ENCODE results near the gene RNF40. TPM values are rescaled to one million over a fixed set of nuclear protein-coding genes. Genes with fewer than 3 reads are reported as not detected.

Gene RNF40
- total RNA-seq, 2 experiments from 2014 or later, result 95.2 to 107 TPM

DNA sequence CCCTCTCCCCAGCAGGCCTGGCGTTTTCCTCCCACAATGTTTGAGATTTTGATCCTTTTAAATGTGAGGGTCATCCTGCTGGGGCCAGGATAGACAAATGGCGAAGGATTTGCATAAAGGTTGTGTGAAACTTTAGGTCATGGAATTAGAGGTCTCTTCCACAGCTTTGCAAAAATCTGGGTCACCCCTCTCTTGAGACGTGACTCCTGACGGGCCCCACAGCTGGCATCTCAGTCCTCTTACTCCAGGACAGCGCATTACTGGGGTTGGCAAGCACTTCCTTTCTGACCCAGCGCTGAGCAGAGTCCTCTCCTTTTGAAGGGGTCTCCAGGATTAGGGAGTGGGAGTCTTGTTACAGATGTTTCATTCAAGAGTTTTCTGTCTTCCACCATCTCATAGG is 17.5 kb downstream of the RNF40 start:
- H3K36me3 Mint-ChIP-seq, result peaks cover 18% of the 10 kb centered on the region
- H3K4me3 Mint-ChIP-seq, result no peak overlapping the region

DNA sequence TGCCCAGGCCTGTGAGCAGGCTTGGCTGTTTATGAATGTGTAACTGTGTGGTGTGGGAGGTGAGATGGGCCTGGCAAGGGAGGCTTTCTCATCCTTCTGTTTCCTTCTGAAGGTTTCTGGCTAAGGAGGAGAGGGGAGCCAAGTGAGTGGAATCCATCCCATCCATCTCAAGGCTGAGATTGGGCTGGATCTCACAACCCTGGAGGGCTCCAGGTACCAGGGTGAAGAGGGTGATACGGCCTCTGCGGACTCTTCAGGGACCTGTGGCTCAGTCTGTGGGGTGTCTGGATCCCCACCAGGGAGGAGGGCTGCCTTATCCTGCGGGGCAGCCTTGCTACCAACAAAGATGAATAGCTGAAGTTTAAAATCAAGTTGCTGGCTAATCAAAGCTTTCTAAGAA is 17.9 kb downstream of the RNF40 start:
- Mint-ChIP-seq H3K4me1 (peaks cover 18% of the 10 kb centered on the region), H3K4me3 (no peak overlapping the region), H3K27ac (no peak overlapping the region), H3K9me3 (no peaks in the 10 kb centered on the region), H3K27me3 (no peaks in the 10 kb centered on the region), H3K36me3 (peaks cover 15% of the 10 kb centered on the region)
- no peak for DNase-seq

More for the DNA sequence above, 17.5 kb downstream of the RNF40 start:
- Mint-ChIP-seq H3K9me3 (no peaks in the 10 kb centered on the region), H3K27ac (no peak overlapping the region), H3K27me3 (no peaks in the 10 kb centered on the region), H3K4me1 (peaks cover 16% of the 10 kb centered on the region)
- DNase-seq, result no peak

DNA sequence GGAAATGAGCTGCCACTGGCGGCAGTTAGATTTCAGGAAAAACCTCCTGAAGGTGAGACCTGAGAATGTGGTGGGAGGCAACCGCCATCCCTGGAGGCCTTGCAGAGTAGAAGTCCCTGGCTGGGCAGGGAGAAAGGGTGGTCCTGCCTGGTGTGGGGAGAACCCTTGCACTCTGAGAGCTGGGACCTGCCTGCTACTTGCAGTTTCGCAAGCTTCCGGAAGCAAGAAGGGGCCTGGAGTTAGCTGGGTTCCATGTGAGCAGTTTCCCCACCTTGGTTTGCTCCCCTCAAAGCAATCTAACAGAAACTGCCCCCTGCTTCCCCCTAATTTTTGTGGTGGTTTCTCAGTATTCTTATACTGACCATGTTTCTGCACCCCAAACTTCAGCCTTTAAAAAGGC is 18.4 kb downstream of the RNF40 start:
- DNase-seq, result no peak
- H3K36me3 Mint-ChIP-seq, result peaks cover 13% of the 10 kb centered on the region
- H3K9me3 Mint-ChIP-seq, result no peaks in the 10 kb centered on the region
- no peak overlapping the region for H3K4me3 Mint-ChIP-seq
- no peaks in the 10 kb centered on the region for H3K27me3 Mint-ChIP-seq
- H3K4me1 Mint-ChIP-seq, result peaks cover 20% of the 10 kb centered on the region
- H3K27ac Mint-ChIP-seq, result no peak overlapping the region

DNA sequence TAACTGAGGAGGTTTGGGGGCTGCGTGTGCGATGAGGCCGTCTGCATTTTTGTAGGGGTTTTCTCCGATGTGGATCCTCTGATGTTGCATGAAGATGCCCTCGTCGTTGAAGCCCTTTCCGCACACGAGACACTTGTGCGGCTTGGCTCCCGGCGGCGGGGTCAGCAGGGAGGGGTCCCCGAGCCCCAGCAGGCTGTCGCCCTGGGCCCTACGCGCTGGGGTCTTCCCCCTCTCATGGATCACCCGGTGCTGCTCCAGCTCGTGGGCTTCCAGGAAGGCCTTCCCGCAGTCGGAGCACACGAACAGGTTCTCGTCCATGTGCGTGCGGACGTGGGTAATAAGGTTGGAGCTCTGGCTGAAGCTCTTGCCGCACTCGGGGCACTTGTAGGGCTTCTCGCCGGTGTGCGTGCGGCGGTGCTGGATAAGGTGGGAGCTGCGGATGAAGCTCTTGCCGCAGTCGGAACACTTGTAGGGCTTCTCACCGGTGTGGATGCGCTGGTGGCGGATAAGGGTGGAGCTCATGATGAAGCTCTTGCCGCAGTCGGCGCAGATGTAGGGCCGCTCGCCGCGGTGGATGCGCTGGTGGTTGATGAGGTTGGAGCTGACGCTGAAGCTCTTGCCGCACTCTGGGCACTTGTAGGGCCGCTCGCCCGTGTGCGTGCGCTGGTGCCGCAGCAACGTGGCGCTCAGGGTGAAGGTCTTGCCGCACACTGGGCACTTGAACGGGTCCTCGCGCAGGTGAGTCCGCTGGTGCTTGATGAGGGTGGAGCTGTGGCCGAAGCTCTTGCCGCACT is 20.6 kb downstream of the RNF40 start:
- Mint-ChIP-seq H3K4me1 (peaks cover 17% of the 10 kb centered on the region), H3K27me3 (no peaks in the 10 kb centered on the region), H3K36me3 (peaks cover 6% of the 10 kb centered on the region), H3K27ac (no peak overlapping the region), H3K9me3 (no peaks in the 10 kb centered on the region), H3K4me3 (no peak overlapping the region)
- DNase-seq, result no peak

DNA sequence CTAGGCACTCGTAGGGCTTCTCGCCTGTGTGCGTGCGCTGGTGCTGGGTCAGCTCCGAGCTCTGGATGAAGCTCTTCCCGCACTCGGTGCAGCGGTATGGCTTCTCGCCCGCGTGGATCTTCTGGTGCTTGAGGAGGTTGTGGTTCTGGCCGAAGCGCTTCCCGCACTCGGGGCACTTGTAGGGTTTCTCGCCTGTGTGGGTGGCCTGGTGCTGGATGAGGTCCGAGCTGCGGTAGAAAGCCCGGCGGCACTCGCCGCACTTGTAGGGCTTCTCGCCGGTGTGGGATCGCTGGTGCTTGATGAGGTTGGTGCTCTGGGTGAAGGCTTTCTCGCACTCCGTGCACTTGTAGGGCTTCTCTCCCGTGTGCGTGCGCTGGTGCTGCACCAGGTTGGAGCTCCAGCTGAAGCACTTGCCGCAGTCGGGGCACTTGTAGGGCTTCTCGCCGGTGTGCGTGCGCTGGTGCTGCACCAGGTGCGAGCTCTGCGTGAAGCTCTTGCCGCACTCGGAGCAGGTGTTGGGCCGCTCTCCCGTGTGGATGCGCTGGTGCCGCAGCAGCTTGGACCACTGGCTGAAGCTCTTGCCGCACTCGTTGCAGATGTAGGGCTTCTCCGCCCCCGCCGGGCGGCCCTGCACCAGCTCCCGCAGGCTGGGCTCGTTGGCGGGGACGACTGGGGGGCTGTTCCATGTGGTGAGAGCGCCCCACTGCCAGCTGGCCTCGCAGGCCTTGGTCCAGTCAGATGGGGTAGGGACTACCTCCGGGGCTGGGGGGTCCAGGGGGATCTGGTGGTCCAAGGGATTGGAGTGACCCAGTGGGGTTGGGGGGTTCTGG is 21.4 kb downstream of the RNF40 start:
- DNase-seq, result no peak
- H3K9me3 Mint-ChIP-seq, result no peaks in the 10 kb centered on the region
- H3K36me3 Mint-ChIP-seq, result peaks cover 6% of the 10 kb centered on the region
- H3K27me3 Mint-ChIP-seq, result no peaks in the 10 kb centered on the region
- H3K27ac Mint-ChIP-seq, result no peak overlapping the region
- H3K4me3 Mint-ChIP-seq, result no peak overlapping the region
- peaks cover 20% of the 10 kb centered on the region for H3K4me1 Mint-ChIP-seq

DNA sequence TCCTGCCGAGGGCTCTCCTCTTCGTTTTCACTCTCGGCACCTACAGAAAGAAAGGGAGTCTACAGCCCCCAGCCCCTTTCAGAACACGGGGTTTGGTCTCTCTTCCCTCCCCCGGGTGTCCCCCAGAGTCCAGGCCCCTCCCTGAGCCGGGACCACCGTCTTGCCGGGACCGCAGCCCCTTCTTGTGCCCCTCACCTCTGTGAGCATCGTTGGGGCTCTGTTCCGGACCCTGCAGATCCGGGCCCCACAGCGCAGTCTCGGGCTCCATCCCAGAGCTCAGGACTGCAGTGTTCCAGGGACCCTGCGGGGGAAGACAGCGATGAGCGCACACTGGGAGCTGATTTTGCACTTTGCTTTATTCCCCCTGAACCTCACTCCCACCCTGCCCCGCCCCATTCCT is 22.1 kb downstream of the RNF40 start:
- Mint-ChIP-seq H3K9me3 (no peaks in the 10 kb centered on the region), H3K27me3 (no peaks in the 10 kb centered on the region), H3K27ac (no peak overlapping the region), H3K4me1 (peaks cover 20% of the 10 kb centered on the region), H3K36me3 (peaks cover 6% of the 10 kb centered on the region), H3K4me3 (no peak overlapping the region)
- no peak for DNase-seq

DNA sequence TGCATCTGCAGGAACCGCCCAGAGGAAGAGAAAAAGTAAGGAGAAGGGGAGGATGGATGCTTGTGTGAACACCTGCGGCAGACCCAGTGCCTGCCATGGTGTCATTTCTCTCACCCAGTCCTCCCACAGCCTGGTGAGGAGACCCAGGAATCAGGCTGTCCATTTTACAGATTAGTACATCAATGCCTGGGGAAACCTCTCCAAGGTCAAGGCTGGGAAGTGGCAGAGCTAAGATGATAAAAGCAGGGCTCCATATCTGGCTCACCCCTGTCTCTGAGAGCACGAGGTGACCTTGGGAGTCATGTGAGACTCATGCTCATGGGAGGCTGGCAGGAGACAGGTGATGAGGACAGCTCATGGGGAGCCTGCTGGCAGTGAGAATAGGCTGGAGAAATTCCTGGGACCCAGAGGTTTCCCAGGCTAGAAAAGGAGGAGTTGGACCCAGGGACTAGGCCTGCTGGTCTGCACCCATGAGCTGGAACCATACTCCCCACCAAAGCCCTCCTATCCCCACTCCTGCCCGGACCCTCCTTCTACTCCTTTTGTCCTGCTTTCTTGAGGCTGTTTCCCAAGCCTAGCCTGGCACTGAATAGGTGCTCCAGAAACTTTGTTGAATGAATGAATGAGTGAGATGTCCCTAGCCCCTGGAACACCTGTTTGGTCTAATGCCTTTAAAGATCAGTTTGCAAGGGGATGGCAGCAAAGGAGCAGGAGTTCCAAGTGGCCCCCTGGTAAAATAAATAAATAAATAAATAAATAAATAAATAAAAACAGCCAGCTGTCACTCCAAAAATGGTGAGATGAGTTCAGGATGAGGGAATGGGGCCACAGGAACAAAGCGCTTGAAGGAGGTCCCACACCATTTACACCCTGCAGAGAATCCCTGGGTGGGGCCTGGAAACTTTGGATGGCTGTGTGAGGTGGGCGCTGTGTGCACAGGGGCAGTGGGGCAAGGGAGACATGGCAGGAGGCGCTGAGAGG is 23.3 kb downstream of the RNF40 start:
- peak overlapping the region; percentile 49 for H3K27ac Mint-ChIP-seq
- peaks cover 20% of the 10 kb centered on the region for H3K4me1 Mint-ChIP-seq
- H3K4me3 Mint-ChIP-seq, result peak overlapping the region; percentile 78
- no peaks in the 10 kb centered on the region for H3K27me3 Mint-ChIP-seq
- no peaks in the 10 kb centered on the region for H3K9me3 Mint-ChIP-seq
- no peak for DNase-seq
- H3K36me3 Mint-ChIP-seq, result peaks cover 6% of the 10 kb centered on the region

DNA sequence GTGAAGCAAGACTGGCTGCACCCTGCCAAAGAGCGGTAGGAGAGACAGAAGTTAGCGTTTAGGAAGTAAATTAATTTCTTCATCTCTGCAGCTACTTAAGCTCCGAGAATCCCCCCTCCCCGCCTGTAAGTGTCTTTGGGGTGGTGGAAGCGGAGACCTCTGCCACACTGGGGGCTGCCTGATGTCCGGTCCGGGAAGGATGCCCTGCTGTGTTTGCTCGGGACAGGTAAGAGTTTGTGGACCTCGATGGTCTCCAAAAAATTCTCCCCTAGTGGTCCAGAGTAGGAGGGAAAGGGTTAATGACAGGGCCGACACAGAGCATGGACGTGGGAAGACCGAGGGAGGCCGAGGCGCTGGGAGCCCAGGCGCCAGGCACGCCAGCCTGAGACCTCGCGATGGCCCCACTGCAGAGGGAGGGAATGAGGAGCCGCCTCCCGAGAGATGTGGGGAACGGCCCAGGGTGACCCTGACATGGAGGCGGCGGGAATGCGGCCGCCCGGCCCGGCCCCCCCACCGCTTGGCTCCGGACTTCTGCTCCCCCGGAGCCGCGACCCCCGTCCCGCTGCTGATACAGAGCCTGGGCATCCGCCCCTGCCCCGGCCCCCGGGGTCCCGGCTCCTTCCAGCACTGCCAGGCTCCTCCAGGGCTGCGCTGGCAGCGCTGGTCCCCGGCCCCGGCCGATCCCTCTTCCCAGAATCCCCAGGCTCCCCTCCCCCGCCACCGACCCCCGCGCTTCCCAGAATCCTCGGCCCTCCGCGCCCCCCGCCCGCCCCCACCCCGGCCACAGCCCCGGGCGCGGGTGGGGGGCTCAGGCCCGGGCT is 24.2 kb downstream of the RNF40 start:
- Mint-ChIP-seq H3K36me3 (peaks cover 6% of the 10 kb centered on the region), H3K27me3 (no peaks in the 10 kb centered on the region), H3K9me3 (no peaks in the 10 kb centered on the region), H3K4me3 (peak overlapping the region; percentile 78), H3K27ac (no peak overlapping the region), H3K4me1 (peaks cover 20% of the 10 kb centered on the region)
- no peak for DNase-seq

DNA sequence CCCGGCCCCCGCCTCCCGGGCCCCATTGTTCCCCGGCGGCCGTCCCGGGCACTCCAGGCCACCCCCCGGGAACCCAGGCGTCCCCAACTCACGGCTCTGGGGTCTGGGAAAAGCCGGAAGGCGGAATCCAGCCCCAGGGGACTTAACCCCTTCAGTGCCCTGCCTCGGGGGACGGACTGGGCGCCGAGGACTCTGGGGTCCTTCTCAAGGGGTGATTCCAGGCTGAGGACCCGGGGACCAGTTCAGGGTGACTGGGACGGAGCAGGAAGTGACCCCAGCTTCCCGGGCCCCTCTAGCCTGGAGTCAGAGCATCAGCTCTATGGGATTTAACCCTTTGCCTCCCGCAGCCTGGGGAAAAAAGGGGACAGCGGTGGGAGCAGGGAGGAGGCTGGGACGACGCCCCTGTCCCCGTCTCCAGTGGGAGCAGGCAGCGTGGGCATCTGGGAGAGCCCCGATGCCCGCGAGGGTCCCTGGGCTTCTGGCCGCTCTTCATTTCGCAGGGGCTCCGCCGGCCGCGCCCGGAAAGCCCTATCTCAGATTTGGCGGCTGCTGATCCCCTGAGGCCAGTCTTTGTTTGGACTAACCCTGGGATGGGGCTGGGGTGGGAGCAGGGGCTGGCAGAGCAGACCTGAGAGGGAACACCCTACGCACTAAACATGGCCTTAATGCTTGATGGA is 25.0 kb downstream of the RNF40 start, which contains the start of gene ZNF629:
TSS of gene ZNF629 (minus strand) at position 270 of the 677 bp plus-strand sequence. CDS start 2,723 bp downstream, outside the sequence.
- Mint-ChIP-seq H3K27ac (peak within 1 kb of the TSS; percentile 64), H3K9me3 (no peaks in the 10 kb centered on the region), H3K4me3 (peak within 1 kb of the TSS; percentile 87), H3K27me3 (no peaks in the 10 kb centered on the region), H3K4me1 (peaks cover 20% of the 10 kb centered on the region), H3K36me3 (peaks cover 6% of the 10 kb centered on the region)
- peak; percentile 31 for DNase-seq

DNA sequence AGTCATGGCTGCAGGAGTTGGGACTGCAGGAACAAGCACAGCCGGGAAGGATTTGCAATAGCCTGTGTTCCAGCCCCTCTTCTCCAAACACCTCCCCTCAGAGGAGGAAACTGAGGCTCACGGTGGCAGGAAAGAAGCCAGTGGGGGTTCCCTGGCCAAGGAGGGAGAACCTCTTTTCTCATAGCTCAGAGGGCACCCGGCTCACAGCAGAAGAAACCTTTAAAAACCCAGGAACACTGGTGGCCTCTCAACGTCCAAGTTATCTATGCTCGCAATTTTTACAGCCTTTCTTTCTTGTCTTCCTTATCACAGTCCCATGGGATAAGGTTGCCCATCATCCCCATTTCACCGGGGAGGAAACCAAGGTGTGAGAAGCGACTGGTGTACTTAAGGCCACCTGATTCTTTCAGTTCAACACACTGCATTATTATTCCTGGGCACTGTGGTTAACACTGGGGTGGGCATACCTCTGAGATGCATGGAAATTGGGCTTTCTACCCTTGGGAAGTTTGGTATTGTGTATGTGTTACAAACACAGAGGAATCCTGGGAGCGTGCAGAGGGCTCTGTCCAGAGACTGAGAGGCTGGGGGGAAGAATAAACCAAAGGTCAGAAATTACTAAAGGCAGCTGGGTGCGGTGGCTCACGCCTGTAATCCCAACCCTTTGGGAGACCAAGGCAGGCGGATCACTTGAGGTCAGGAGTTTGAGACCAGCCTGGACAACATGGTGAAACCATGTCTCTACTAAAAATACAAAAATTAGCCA is 25.7 kb downstream of the RNF40 start:
- DNase-seq, result no peak
- no peak overlapping the region for H3K27ac Mint-ChIP-seq
- peaks cover 6% of the 10 kb centered on the region for H3K36me3 Mint-ChIP-seq
- no peaks in the 10 kb centered on the region for H3K27me3 Mint-ChIP-seq
- no peaks in the 10 kb centered on the region for H3K9me3 Mint-ChIP-seq
- peaks cover 20% of the 10 kb centered on the region for H3K4me1 Mint-ChIP-seq
- peak overlapping the region; percentile 87 for H3K4me3 Mint-ChIP-seq

DNA sequence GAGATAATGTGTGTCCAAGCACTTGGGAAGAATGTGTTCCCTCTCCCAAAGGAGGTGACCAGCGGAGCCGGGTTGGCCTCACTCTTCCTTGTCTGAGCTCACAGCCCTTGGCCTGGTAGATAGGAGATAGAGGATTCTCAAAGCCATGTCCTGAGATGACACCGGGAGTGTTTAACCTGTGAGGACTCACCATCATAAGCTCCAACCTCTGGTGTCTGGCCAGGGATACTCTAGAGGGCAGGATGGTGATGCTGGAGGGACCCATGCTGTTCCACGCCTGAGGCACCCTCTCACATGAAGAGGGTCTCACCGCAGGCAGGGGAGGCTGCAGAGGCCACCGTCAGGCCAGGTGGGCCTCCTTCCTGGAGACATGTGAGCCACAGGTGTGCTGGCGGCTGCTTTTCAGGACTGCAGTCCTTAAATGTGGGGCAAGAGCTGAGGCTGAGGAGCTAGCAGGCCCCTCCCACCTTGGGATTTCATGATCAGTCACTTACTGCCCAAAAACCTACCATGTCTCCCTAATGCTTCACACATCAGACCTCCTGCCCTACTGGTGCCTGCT is 31.5 kb downstream of the RNF40 start:
- no peaks in the 10 kb centered on the region for H3K36me3 Mint-ChIP-seq
- H3K27ac Mint-ChIP-seq, result no peak overlapping the region
- DNase-seq, result no peak
- H3K4me1 Mint-ChIP-seq, result no peaks in the 10 kb centered on the region
- no peaks in the 10 kb centered on the region for H3K27me3 Mint-ChIP-seq
- no peaks in the 10 kb centered on the region for H3K9me3 Mint-ChIP-seq
- H3K4me3 Mint-ChIP-seq, result no peak overlapping the region

DNA sequence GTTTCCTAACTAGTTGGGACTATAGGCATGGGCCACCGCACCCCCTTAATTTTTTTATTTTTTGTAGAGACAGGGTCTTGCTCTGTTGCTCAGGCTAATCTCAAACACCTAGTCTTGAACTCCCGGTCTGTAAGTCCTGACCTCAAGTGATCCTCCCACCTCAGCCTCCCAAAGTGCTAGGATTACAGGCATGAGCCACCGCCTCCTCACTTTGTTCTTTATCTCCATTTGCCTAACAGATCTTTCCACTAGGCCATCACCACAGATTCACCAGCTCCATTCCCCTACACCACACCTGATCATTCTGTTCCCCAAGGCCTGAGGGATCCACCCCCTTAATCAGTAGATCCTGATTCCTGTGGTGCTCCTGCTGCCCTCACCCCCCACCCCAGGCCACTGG is 32.5 kb downstream of the RNF40 start:
- Mint-ChIP-seq H3K4me1 (no peaks in the 10 kb centered on the region), H3K27me3 (no peaks in the 10 kb centered on the region), H3K36me3 (no peaks in the 10 kb centered on the region), H3K4me3 (no peak overlapping the region), H3K9me3 (no peaks in the 10 kb centered on the region), H3K27ac (no peak overlapping the region)
- no peak for DNase-seq
